Measurements from ENCODE around the gene PIAS3.

The PIAS3 gene

DNA sequence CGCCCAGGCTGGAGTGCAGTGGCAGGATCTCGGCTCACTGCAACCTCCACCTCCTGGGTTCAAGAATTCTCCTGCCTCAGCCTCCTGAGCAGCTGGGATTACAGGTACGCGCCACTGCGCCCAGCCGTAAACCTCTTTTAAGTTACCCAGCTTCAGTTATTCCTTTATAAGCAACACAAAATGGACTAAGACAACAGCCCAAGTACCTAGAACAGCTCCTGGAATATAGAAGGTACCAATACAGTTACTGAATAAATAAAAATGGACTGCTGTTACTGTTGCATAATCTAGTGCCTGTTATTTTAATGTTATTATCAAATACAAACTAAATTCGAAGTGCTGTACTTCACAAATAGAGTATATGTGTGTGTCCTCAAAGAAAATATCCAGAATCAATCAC is 52.0 kb downstream of the PIAS3 start:
- DNase-seq (ENCODE audit: insufficient read length) (no peak), FAIRE-seq (no peak)
- TF ChIP-seq TAF1 (IDR thresholded peaks at IDR 0.05; ENCODE audit: borderline replicate concordance, low read depth, low read length) (no peak), POLR2A (IDR thresholded peaks at IDR 0.05; ENCODE audit: low read depth, low read length) (no peak), POLR2AphosphoS5 (IDR thresholded peaks at IDR 0.05; ENCODE audit: low read depth, low read length) (no peak)

DNA sequence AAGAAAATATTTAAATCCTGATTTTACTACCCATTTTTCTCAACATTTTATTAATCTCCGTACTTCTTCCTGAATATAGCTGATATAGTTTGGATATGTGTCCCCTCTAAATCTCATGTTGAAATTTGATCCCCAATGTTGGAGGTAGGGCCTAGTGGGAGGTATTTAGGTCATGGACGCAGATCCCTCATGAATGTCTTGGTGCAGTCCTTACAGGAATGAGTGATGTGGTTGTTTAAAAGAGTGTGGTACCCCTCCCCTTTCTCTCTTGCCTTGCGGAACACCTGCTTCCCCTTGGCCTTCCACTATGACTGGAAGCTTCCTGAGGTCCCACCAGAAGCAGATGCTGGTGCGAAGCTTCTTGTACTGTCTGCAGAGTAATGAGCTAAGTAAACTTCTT is 52.5 kb downstream of the PIAS3 start:
- FAIRE-seq (no peak), DNase-seq (ENCODE audit: insufficient read length) (no peak)
- TF ChIP-seq POLR2A (IDR thresholded peaks at IDR 0.05; ENCODE audit: low read depth, low read length) (no peak), POLR2AphosphoS5 (IDR thresholded peaks at IDR 0.05; ENCODE audit: low read depth, low read length) (no peak), TAF1 (IDR thresholded peaks at IDR 0.05; ENCODE audit: borderline replicate concordance, low read depth, low read length) (no peak)

DNA sequence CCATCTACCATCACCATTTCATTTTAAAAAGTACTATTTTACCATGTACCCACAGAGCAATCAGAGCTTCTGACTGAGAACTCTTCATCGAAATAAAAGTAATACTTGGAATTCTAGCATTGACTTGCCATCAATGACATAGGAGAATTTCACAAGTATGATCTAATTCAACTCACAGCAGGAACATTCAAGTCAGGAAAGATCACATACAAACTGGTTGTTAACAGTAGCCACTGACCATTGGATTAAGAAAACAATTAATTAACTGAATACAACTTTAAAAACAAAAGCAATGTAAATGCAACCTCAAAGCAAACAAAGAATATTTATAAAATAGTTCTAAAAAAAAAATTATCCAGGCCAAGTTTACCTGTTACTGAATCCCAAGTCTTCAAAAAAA is 53.8 kb downstream of the PIAS3 start:
- FAIRE-seq (no peak), DNase-seq (ENCODE audit: insufficient read length) (no peak)
- TF ChIP-seq POLR2A (IDR thresholded peaks at IDR 0.05; ENCODE audit: low read depth, low read length) (no peak), POLR2AphosphoS5 (IDR thresholded peaks at IDR 0.05; ENCODE audit: low read depth, low read length) (no peak), TAF1 (IDR thresholded peaks at IDR 0.05; ENCODE audit: borderline replicate concordance, low read depth, low read length) (no peak)

DNA sequence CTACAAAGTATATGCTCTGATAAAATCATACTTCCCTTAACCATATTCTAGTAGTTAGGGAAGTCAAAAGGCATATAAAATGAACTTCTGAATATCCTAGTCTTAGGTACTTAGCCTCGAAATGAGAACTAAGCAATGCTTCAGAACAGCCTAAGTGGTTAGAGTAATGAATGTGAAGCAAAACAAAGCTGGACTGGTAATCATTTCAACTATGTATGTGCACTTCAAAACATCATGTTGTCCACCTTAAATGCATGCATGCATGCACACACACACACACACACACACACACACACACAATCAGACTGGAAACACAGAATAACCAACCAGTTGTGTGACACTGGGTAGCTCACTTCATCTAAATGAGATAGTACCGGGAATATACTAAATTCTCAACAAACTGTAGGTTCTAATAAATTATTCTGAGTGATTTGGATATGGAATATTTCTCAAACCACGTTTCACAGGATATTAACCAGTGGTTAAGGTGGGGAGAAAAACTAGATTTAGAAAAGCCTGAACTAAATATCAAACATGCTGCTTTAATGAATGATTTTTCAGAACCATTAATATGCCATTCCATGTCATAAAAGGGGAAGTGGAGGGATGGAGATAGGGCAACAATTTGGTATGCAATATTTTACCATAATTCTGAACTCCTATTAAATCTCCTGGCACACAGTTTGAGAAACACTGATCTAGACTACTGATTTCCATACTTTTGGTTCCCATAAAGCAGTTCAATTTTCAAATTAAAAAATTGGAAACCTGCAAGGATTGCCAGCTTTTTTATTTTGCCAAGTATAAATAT is 54.4 kb downstream of the PIAS3 start:
- no peak for TF ChIP-seq POLR2A (IDR thresholded peaks at IDR 0.05; ENCODE audit: low read depth, low read length)
- no peak for TF ChIP-seq POLR2AphosphoS5 (IDR thresholded peaks at IDR 0.05; ENCODE audit: low read depth, low read length)
- no peak for TF ChIP-seq TAF1 (IDR thresholded peaks at IDR 0.05; ENCODE audit: borderline replicate concordance, low read depth, low read length)
- no peak for DNase-seq (ENCODE audit: insufficient read length)
- FAIRE-seq = peak; percentile 46

DNA sequence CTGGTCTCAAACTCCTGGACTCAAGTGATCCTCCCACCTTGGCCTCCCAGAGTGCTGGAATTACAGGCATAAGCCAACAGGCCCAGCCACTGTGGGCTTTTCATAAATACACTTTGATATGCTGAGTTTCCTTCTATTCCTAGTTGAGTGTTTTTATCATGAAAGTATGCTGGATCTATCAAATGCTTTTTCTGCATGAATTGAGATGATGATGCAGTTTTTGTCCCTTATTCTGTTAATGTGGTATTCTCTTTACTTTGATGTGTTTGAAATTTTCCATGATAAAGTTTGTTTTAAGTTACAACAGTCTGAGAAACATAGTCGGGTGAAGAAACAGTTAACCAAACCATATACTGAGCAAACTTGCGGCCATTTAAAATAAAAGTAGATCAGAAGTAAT is 59.1 kb downstream of the PIAS3 start:
- no peak for TF ChIP-seq TAF1 (IDR thresholded peaks at IDR 0.05; ENCODE audit: borderline replicate concordance, low read depth, low read length)
- TF ChIP-seq POLR2A (IDR thresholded peaks at IDR 0.05; ENCODE audit: low read depth, low read length) = no peak
- DNase-seq (ENCODE audit: insufficient read length) (no peak), FAIRE-seq (no peak)

Measured in GM12892 (cell line).